Neural cell (in vitro differentiated cells): ENCODE results near the gene AKT1.

ENCODE experiments used
- EP300 ChIP-seq: fragments of 450-650 bp; conservative IDR thresholded peaks from 2 replicates; pipeline ENCODE4 v1.6.1; 2014; ENCODE audit warnings: antibody characterized with exemption, mild to moderate bottlenecking, moderate library complexity; ENCODE audit not compliant: poor library complexity, severe bottlenecking
- TF ChIP-seq, protein P1 (sequence below): fragments of 450-650 bp; IDR thresholded peaks from 2 replicates; pipeline ENCODE4 v1.5.1; 2014; ENCODE audit warnings: antibody characterized with exemption, mild to moderate bottlenecking, moderate library complexity; ENCODE audit not compliant: poor library complexity, severe bottlenecking

DNA sequence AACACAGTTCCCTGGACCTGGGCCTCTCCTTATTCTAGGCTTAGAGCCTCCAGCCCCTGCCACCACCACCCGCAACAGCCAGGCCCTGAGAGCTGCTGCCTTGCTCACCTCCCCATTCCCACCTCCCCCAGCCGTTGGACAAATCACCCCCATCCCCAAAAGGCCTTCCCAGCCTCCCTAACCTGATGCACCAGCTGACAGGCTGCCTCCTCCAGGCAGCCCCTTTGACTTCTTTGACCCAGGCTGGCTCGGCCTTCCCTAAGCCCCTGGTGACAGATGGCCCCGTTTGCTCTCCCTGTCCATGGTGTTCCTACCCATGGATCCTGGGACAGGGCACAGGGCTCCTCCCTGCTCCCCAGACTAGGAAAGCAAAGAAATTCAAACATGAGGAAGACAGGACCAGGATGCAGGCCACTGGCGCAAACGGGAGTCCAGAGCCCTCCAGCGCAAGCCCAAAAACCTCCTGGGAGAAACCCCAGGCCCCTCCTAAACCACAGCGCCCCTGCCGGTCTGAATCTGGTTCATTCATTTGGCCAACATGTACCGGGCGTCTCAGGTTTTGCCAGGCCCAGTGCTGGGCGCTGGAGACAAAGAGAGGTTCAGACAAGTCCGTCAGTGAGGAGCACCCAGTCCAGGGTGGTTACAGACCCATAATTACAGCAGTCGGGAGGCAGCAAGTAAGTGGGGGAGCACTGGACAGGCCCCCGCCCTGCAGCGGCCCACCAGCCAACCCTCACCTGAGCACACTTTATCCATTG is 2.4 kb downstream of the AKT1 start:
- TF ChIP-seq, protein P1, sequence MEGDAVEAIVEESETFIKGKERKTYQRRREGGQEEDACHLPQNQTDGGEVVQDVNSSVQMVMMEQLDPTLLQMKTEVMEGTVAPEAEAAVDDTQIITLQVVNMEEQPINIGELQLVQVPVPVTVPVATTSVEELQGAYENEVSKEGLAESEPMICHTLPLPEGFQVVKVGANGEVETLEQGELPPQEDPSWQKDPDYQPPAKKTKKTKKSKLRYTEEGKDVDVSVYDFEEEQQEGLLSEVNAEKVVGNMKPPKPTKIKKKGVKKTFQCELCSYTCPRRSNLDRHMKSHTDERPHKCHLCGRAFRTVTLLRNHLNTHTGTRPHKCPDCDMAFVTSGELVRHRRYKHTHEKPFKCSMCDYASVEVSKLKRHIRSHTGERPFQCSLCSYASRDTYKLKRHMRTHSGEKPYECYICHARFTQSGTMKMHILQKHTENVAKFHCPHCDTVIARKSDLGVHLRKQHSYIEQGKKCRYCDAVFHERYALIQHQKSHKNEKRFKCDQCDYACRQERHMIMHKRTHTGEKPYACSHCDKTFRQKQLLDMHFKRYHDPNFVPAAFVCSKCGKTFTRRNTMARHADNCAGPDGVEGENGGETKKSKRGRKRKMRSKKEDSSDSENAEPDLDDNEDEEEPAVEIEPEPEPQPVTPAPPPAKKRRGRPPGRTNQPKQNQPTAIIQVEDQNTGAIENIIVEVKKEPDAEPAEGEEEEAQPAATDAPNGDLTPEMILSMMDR = peak; percentile 6
- no peak for TF ChIP-seq EP300
